Occipital lobe (tissue), 2 donors: ENCODE measurements around the gene RIMBP2. TPM values are rescaled to one million over a fixed set of nuclear protein-coding genes. Genes with fewer than 3 reads are reported as not detected.

Experiments used
- DNase-seq: peaks from one replicate; lab custom pipeline; 2025; lab: John Stamatoyannopoulos, UW
- total RNA-seq: library from RNA; depleted of rRNA; stranded (reverse); fragments of >200 nt; gene quantifications from one replicate; pipeline ENCODE4 v1.2.3, GENCODE V29; 2014

Gene RIMBP2
- total RNA-seq, 1 donor from 2014 or later, result 39.5 TPM

DNA sequence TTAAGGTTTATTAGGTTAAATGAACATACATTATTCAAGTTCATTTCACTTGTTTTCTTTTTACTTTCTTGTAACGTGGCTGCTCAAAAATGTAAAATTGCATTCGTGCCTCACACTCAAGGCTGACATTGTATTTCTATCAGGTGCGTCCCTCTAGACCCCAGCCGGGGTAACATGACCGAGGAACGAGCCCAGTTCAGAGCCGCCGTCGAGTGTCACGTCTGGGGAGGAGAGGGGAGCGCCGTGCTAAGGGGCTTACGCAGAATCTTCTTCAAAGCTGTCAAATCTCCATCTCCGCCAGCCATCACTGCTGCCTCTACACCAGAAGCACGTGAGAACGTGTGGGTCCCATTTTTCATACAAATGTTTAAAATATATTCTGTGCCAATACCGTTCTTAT, 170.6 kb downstream of the RIMBP2 start:
- DNase-seq, result no peak

DNA sequence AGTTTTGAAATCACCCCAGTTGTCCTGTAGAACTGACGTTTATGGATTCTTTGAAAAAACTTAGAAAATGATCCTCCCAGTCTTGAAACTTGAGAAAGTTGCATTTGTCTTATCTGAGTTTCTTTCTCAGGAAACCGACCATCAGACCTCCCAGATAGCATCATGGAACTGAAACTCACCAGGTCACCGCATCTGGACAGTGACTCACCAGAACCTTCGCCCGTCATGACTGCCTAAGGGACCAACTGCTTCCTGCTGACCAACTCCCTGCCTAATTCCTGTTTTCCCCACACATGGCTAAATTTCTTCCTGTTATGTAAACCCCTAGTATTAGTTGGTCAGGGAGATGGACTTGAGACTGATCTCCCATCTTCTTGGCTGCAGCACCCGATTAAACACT, 175.7 kb downstream of the RIMBP2 start:
- DNase-seq, result no peak

DNA sequence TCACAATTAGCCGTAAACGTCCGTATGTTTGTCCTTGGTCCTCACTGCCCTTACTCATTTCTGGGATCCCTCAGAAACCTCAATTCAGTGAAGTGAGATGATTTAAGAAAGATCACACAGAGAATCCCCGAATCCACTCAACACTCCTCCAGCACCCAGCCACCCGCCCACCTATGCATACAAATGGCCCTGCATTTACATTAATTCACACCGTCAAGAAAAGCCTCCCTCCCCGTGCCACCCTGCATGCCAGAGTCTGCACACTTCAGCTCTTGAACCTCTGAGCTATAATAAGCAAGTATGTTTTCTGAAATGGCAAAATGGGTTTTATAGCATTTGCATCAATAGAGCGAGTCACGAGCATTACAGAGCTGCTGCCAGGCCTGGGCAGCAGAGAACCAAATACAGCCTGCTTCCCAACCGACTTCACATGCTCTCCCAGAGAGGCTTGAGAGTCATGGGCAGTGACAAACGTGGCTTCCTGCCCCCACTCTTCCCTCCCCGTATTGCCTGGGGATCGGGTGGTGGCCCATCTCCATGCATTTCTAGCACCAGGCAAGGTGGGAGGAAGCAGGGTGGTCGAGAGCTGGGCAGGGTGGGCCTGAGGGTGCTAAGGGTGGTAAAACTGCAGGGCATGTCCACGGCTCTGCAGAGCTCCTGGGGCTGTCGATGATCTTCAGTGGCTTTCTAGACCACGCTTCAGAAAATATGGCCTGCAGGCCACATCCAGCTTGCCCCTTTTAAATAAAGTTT, 177.6 kb downstream of the RIMBP2 start:
- DNase-seq, result peak; percentile 51

DNA sequence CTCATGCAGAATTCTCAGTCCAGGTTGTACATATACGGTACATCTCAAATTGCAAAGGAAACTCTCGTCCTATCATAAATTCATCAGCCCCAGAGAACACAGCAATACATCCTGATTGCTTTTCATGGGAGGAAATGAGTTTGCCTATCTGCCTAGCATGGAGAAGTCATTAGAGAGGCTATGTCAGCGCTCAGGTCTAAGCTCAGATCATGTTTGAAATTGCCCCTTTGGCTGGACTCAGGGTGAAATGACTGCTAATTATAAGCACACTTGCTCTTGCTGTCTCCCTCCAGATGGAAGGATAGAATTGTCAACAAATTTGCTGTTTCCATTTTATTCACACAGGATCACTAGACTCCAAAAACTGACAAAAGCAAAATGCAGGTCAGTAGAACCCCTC, 178.4 kb downstream of the RIMBP2 start:
- DNase-seq, result no peak

DNA sequence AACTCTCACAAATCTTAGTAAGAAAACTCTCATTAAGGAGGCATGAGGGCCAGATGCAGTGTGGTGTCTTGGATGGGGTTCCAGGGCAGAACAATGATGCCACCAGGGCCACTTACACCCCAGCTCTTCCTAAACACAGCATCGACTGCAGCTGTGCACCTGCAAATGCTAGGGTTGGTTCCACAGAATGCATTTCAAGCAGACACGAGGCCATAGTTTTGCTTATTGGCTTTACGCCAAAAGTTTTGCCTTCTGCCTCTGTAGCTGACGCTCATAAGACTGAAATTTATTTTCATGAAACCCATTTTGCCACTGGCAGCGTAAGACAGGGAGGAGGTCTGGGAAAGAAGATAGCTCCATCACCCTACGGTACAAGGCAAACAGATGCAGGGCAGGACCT, 179.0 kb downstream of the RIMBP2 start:
- no peak for DNase-seq

DNA sequence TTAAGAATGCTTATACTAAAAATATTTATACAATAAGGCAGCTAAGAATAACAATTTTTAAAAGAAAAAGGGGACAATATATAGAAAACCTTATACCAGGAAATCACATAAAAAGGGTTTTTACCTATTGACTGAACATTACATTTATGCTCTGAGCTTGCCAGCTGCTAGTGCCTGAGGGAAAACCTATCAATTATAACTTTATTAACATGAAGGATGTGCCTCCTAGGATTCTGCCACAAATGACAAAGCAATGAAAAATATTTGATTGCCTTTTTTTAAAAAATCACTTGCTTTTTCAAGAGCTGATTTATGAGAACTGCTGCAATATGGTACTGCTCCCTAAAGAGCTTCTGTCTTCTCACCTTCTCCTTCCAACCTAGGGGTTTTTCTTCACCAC, 185.7 kb downstream of the RIMBP2 start:
- DNase-seq, result no peak

DNA sequence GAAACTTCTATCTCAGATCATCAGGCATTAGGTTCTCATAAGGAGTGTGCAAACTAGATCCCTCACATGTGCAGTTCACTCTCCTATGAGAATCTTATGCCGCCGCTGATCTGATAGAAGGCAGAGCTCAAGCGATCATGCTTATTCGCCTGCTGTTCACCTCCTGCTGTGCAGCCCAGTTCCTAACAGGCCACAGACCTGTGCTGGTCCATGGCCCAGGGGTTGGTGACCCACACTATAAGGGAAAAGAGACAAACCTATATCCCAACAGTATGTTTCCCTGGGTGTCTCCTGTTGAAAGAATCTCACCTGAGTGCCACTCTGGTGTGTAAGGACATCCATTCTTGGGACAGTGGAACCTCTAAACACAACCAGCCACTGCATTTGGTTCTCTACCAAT, 186.3 kb downstream of the RIMBP2 start:
- DNase-seq, result no peak

DNA sequence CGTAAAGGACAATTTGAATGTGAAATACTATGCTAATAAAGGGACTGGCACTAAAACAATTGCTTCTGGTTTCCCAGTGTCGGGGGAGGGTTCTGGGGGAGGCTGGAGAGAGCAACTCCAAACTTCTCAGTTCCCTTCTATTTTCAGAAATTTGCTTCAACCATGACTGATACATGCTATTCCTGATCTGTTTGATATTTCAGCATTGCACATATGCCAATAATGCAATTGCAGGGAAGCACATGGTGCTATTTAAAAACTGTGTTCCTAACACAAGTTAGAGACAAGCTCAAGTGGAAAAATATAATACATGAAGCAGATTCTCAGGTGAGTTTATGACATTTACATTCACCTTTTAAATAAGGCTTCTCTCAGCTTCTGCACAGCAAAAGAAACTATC, 188.9 kb downstream of the RIMBP2 start:
- DNase-seq, result no peak

DNA sequence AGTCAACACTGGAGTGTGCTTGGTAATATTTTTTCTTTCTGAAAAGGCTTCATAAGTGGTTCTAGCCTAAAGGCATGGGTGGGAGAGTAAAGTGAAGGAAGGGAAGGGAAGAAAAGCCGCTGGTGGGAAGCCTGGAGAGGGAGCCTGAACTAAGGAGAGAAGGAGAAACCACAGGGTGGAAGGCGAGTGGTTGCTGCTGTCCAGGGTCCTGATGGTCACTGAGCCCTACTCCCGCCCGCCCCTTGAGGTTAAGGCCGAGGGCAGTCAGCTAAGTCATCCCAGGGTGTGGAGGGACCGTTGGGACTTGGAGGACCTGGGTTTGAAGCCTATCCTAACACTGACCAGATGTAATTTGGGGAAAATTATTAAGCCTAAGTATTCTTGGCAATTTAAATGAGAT, 189.3 kb downstream of the RIMBP2 start:
- no peak for DNase-seq

DNA sequence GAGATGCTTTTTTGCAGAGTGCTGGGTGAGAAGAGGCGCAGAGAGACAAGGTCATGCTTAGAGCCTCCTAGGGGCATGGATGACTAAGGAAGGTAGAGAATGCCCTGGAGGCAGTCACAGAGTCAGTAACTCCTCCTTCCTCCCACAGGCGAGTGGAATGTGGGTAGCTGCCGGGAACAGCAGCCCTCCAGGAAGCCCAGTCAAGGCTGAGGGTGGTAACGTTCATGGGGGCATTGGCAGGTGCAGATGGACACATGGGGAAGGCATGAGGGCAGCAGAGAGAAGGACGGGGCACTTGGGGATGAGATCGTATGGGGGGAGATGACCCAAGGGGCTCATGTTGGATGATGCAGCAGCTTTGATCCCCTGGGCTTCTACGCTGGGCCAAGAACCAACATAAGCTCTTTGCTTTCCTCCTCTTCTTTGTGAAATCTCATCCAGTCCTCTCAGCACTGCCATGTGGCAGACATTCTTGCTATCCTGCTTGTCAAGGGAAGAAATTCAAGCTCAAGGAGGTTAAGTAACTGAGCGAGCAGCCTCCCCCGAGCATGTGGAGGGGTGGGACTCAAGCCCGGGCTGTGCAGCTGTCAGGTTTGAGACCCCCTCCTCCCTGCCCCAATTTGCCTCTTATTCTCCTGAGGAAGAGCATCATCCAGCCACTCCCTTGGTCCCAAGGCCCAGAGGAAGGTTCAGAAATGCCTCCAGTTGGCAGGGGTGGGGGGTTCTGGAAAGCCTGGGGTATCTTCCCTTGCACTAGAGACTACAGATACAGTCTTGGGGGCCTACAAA, 190.5 kb downstream of the RIMBP2 start:
- DNase-seq, result no peak

DNA sequence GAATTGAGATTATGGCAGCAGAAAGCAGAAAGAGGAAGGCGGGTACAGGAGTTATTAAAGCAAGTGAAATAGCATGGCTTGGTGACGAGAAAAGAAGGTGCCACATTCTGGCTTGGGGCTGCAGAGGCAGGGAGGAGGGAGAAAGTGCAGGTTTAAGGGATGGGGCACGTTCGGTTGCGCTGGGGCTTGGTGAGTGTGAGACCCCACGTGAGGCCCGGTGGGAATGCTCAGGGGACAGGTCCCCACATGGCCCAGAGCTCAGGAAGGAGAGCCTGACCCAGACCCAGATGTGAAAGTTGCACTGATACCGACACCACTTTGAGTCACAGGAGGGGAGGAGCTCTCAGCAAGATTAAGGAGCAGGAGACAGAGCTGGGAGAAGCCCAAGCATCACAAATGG, 191.3 kb downstream of the RIMBP2 start:
- no peak for DNase-seq

DNA sequence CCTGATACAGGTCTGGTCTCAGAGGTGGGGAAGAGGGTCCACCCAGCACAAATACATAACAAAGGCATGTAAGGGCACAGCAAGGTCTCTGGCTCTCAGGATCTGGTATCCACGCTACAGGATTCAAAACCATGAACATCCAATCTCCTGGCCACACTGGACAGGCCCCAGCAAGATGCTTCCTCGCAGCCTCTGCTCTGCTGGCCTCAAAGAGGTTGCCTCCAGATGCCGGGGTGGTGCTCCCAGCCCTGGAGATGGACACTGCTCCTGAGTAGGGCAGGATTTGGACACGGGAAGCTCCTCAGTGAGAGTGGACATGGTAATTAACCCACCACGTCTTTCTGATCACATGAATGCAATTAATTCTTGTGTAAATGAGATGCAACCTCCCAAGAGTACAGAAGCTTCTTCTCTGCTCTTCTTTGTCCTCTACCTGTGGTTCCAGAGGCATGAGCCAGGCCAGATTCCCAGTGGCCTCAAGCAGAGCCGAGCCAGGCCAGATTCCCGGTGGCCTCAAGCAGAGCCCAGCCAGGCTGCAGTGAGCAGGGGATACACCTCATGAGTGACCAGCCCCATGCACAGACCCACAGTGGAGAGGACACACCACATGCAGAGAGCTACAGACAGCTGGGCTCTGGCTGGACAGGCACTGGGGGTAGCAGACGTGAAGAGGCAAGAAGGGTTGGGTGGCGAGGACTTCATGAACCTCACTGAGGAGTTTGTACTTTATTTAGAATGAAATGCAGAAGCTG, 192.1 kb downstream of the RIMBP2 start:
- no peak for DNase-seq

DNA sequence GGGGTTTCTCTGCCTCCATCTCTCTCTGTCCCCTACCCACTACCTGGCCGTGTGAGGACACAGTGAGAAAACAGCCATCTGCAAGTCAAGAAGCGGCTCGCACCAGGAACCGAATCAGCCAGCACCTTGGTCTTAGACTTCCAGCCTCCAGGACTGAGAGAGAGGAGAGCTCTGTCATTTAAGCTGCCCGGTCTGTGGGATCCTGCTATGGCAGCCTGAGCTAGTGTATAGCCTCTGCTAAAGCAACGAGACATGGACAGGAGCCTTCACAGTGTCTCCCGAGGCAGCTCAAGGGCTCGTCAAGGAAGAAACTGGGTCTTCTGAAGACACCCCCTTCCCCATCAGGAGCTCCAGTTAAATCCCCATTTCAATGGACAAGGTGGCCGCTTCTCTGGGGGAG, 192.9 kb downstream of the RIMBP2 start:
- no peak for DNase-seq

DNA sequence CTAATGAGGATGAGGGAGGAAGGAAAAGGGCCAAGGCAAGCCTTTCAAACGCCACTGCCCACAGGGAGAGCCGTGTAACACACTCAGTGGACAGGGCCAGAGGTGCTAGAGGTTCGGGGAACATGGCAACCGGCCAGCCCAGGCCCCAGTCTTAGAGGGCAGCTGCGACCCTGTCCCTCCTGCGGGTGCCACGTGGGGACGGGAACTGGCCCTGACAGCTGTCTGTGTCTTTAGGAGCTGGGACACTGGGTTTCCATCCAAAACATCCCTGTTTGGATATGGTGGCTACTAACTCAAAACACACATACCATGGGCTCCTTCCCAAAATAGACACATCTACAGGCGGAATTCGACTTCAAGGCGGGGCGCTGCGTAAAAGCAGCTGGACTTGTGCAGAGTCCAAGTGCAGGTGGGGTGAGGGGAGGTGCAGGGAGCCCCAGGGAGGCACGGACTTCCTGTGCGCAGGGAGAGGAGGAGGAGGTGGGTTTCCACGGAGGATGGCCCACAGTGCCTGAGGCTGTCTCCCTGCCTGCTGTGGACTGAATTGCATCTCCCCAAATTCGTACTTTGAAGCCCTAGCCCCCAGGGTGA, 193.8 kb downstream of the RIMBP2 start:
- no peak for DNase-seq

DNA sequence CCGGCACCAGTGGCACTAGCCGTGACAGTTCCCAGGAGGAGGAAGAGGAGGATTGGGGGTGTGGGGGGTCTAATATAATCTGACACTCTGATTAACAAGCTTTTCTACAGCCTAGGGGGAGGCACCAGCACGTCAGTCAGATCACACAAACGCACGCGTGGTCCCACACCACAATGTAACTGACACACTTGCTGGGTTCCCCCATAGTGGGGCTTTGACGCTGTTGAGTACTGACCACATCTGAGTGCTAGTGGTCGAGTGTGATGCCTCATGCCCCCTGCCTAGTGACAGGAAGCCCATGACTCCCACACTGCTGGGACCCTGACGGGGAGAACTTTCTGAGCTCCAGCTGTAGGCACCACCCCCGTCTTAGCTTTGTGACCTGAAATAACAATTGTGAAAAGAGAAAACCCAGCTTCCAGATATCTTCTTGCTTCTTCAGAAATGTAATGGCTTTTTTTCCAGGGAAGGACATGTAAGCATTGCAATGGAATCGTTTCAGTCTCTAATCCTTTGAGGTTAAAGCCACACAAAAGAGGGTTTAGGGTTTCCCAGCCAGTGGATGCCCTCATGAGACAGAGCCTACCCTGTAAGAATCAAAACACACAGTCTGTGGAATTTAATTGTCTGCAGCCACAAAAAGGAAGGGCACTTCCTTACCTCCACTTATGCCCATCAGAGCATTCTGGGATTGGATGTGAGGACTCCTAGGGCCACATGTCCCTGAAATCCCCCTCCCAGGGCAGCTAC, 194.5 kb downstream of the RIMBP2 start:
- no peak for DNase-seq

DNA sequence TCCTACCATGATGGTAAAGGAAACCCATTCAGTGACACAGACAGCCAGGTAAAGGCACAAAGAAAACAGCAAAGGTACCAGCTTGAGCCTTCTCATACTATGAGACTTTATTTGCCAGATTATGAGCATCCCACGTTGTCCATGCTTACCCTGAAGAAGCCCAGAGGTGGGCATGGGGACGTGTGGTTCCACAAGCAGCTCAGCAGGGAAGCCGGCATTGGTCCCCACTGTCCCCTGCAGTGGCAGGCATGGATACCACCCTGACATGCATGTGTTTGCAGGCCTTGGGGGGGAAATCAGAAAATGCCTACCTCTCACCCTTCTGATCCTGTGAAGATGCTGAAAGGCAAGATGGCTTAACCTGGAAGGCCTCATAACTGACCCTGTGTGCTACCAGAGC, 195.3 kb downstream of the RIMBP2 start:
- no peak for DNase-seq

DNA sequence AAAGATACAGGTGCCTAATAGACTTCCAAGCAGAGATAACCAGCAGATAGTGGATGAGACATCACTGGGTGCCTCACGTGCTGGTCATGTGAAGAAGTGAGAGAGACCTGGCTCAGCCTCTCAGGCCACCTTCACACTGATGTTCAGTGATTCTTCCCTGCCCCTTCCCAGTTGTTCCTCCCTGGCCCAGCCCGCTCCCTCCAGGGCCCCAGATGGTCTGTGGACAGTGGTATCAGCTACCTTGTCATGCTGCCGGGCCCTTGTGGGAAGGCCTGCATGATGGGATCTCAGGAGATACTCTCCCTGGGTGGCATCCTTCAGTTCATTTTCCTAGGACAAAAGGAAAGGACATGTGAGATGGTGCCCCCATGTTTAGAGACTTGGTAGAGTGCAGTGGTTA, 198.5 kb downstream of the RIMBP2 start:
- no peak for DNase-seq

DNA sequence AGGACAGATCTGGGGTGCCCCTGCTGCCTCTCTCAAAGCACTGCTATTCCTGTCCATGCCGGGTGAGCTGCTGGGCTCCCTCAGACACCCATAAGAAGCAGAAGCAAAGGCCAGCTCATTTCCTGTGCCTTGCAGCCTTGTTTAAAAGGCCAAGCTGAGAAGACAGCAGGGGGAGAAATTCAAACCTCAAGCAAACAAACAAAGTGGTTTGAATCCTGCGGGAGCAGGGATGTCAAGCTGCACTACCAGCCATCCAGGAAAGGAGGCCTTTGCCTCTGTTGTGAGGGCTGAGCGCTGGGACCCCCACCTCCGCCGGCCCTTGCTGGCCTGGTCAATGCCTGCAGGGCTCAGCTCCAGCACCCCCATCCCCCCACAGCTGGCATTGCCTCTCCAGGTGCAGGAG, 201.9 kb downstream of the RIMBP2 start:
- no peak for DNase-seq

DNA sequence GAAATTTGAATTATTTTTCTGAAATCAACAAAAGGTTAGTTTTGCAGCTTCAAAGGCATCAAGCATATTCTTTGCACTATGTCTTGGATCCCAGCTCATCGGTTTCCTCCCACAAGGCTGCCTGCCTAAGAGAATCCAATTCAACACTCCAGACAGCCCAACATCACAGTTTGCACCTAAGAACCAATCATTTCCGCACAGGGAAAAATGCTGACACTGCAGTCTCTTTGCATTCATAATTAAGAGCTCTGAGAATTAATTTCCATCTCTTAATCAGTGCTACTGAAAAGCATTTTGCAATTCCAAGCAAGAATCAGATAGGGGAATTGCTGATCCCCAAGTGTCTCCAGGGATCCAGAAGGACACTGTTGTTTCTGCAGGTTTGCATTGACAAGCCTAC, 202.5 kb downstream of the RIMBP2 start:
- DNase-seq, result no peak

DNA sequence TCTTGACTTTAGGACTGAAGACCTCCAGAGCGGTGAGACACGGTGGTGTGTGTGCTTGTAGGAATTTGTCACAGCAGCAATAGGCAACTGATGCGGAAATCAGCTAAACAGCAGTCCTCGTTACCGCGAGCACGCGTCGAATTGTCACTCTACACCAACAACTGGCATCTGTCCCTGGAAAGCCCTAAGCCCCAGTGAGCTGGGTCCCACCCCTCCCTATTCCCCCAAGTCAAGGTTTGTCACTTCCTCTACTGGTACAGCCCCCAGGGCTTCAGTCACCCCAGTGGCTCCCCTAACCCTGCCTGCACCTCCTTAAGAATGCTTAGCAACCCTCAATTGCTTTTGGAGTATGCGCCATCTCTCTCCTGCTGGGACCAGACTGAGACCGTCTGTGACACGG, 204.8 kb downstream of the RIMBP2 start:
- no peak for DNase-seq

DNA sequence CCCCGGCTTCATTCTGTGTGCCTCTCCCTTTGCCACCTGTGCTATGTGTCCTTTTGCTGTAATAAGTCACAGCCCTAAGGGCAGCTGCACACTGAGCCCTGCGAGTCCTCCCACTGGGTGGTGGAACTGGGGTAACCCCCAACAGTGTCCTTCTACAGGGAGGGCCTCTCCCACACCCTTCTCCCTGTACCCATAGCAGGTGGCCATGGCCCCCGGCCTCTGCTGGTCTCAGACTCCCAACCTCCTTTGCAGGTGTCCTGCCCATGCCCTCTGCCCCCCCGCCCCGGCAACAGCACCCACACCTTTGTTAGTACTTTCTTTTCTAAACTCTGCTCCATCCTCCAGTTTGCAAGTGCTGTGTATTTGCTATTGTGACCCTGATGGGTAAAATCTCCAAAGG, 206.6 kb downstream of the RIMBP2 start:
- no peak for DNase-seq
